Measurements from ENCODE around the gene COL18A1. TPM values are rescaled to one million over a fixed set of nuclear protein-coding genes. Genes with fewer than 3 reads are reported as not detected.
A peak's percentile ranks its signal among the peaks of the same experiment; 100 is the strongest.

COL18A1 gene
- total and polyA plus RNA-seq, 2 donors from 2014 or later, result 150 to 316 TPM

DNA sequence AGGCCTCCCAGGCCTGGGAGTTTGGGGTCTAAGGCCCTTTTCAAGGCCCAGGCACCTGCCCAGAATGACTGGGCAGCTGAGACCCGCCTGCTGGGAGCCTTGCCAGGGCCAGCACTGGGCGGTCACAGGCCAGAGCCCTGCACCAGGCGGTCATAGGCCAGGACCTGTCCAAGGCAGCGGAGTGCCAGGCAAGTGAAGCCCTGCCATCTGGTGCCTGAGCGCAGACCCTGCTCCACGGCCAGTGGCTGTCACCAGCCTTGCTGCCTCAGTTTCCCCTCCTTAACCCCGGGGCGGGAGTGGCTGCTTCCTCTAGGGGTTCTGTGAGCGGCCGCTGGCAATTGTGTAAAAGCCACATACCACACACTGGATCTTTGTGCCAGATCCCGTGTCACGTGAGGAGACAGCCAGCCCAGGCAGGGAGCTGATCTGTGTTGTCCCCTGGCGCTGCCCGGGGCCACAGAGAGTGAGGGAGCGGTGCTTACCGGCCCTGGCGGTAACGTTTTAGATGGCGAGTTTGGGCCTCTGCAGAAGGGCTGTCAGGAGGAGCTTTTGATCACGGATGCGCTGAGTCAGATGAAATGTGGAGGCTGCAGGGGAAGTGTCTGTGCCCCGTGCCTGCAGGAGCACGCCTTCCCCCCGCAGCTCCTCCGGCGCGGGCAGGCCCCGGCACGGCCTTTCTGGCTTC lies 4.6 kb downstream of the COL18A1 start:
- H3K27me3 ChIP-seq (ENCODE audit: control insufficient read depth, insufficient read depth, low read length), result no peaks in the 10 kb centered on the region
- FAIRE-seq, result no peak

GRCh38 chr21:45410151-45410864 lies 5.3 kb downstream of the COL18A1 start:
- H3K9me3 ChIP-seq (ENCODE audit: control insufficient read depth in 2 of 3, insufficient read depth in 1 of 3, low read length in 3 of 3), result no peaks in the 10 kb centered on the region
- TF ChIP-seq CTCF (IDR thresholded peaks at IDR 0.05; ENCODE audit: borderline replicate concordance, extremely low read depth, insufficient read depth), result no peak
- peaks cover 0 to 63% (median 53%) of the 10 kb centered on the region in 3 donors for H3K4me1 ChIP-seq (ENCODE audit: control insufficient read depth in 2 of 3, insufficient read depth in 2 of 3, low read depth in 1 of 3, low read length in 3 of 3)
- H3K4me3 ChIP-seq (ENCODE audit: low read length in 3 of 3), result peak overlapping the region in 1 of 3 donors; percentile 33
- peak overlapping the region in 2 of 3 donors; percentile 24 to 52 for H3K9ac ChIP-seq (ENCODE audit: low read length in 3 of 3)
- FAIRE-seq (no peak), DNase-seq (peak; percentile 70 to 88 (median 75))
- intact Hi-C loops (cut with DNase I), result no loop called here
- no peaks in the 10 kb centered on the region for H3K27me3 ChIP-seq (ENCODE audit: control insufficient read depth, insufficient read depth, low read length)
- H3K27ac ChIP-seq (ENCODE audit: low read depth in 2 of 2, low read length in 2 of 2), result peak overlapping the region; percentile 71 to 87
- no peaks in the 10 kb centered on the region for H3K36me3 ChIP-seq (ENCODE audit: control insufficient read depth in 2 of 3, insufficient read depth in 3 of 3, low read length in 3 of 3)

More for the DNA sequence above, 4.6 kb downstream of the COL18A1 start:
- no peak for TF ChIP-seq CTCF (IDR thresholded peaks at IDR 0.05; ENCODE audit: borderline replicate concordance, extremely low read depth, insufficient read depth)
- Histone ChIP-seq H3K36me3 (ENCODE audit: control insufficient read depth in 2 of 3, insufficient read depth in 3 of 3, low read length in 3 of 3) (no peaks in the 10 kb centered on the region), H3K4me1 (ENCODE audit: control insufficient read depth in 2 of 3, insufficient read depth in 2 of 3, low read depth in 1 of 3, low read length in 3 of 3) (peaks cover 0 to 63% (median 53%) of the 10 kb centered on the region in 3 donors), H3K27ac (ENCODE audit: low read depth in 2 of 2, low read length in 2 of 2) (peak overlapping the region; percentile 71 to 87), H3K4me3 (ENCODE audit: low read length in 3 of 3) (peak overlapping the region in 1 of 3 donors; percentile 32), H3K9ac (ENCODE audit: low read length in 3 of 3) (peak overlapping the region in 2 of 3 donors; percentile 52 to 55), H3K9me3 (ENCODE audit: control insufficient read depth in 2 of 3, insufficient read depth in 1 of 3, low read length in 3 of 3) (no peaks in the 10 kb centered on the region)
- intact Hi-C loops (cut with DNase I), result no loop called here
- peak in 4 of 5 donors; percentile 48 to 81 (median 62) for DNase-seq

DNA sequence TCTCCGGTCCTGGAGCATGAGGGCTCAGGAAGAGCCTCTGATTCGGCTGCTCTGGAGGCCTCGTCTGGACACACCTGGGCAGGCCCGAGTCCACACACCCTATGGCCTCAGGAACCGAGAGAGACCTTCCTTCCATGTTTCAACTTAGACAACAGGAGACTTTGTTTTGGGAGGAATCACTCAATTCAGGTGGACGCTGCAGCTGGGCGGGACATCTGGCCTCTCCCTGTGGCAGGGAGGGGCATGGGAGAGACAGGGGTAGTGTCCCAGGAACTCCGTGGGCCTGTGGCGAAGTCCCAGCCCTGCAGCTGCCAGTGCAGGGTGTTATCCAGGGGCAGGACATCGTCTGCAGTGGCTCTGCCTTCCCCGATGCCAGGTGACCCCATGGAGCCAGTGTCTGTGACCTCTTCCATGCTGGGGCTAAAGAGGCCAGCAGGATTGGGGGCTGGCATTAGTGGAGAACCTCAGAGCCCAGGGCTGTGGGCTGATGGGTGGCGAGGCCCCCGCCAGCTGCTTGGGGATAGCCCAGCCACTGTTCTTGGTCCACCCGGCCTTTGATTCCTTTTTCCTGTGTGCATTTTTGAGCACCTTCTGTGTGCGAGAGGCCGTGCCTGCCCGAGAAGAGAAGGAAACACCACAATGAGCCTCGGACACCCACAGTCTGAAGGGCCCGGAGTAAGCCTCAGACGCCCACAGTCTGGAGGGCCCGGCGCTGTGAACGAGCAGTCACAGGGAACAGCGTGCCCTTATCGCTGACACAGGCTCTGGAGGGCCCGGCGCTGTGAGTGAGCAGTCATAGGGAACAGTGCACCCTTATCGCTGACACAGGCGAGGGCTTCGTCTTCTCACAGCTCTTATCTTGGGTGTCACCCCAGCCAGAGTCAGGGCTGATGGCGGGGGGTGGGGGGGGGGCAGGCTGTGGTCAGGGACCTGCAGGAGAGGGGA lies 6.2 kb downstream of the COL18A1 start:
- Histone ChIP-seq H3K27me3 (ENCODE audit: control insufficient read depth, insufficient read depth, low read length) (no peaks in the 10 kb centered on the region), H3K9ac (ENCODE audit: low read length in 3 of 3) (peak overlapping the region in 1 of 3 donors; percentile 52), H3K9me3 (ENCODE audit: control insufficient read depth in 2 of 3, insufficient read depth in 1 of 3, low read length in 3 of 3) (no peaks in the 10 kb centered on the region), H3K4me3 (ENCODE audit: low read length in 3 of 3) (peak overlapping the region in 1 of 3 donors; percentile 33), H3K36me3 (ENCODE audit: control insufficient read depth in 2 of 3, insufficient read depth in 3 of 3, low read length in 3 of 3) (no peaks in the 10 kb centered on the region), H3K27ac (ENCODE audit: low read depth in 2 of 2, low read length in 2 of 2) (peak overlapping the region; percentile 11 to 87), H3K4me1 (ENCODE audit: control insufficient read depth in 2 of 3, insufficient read depth in 2 of 3, low read depth in 1 of 3, low read length in 3 of 3) (peaks cover 0 to 69% (median 55%) of the 10 kb centered on the region in 3 donors)
- FAIRE-seq, result no peak
- no peak for TF ChIP-seq CTCF (IDR thresholded peaks at IDR 0.05; ENCODE audit: borderline replicate concordance, extremely low read depth, insufficient read depth)
- DNase-seq, result peak in 2 of 5 donors; percentile 63 to 75
- intact Hi-C loops (cut with DNase I), result no loop called here

Measured in kidney (tissue), 14 donors.